OCI-LY7 (cell line): Measurements from ENCODE around the gene NID2.

ENCODE experiments used
- EZH2phosphoT487 ChIP-seq: fragments of 200-600 bp; sonication (generic); IDR thresholded peaks from 2 replicates; pipeline ENCODE4 v1.6.1; 2018; ENCODE audit warnings: low read depth, borderline replicate concordance, mild to moderate bottlenecking, mixed run types, antibody characterized with exemption, low read length, moderate library complexity, mixed read lengths
- TF ChIP-seq, protein P1 (sequence below): fragments of 200-600 bp; sonication (generic); conservative IDR thresholded peaks from 2 replicates; pipeline ENCODE4 v1.5.1; 2014; ENCODE audit warnings: mild to moderate bottlenecking, antibody characterized with exemption, low read length, moderate library complexity, mixed read lengths

GRCh38 chr14:51998348-51998747, 70.5 kb downstream of the NID2 start:
- TF ChIP-seq, protein P1, sequence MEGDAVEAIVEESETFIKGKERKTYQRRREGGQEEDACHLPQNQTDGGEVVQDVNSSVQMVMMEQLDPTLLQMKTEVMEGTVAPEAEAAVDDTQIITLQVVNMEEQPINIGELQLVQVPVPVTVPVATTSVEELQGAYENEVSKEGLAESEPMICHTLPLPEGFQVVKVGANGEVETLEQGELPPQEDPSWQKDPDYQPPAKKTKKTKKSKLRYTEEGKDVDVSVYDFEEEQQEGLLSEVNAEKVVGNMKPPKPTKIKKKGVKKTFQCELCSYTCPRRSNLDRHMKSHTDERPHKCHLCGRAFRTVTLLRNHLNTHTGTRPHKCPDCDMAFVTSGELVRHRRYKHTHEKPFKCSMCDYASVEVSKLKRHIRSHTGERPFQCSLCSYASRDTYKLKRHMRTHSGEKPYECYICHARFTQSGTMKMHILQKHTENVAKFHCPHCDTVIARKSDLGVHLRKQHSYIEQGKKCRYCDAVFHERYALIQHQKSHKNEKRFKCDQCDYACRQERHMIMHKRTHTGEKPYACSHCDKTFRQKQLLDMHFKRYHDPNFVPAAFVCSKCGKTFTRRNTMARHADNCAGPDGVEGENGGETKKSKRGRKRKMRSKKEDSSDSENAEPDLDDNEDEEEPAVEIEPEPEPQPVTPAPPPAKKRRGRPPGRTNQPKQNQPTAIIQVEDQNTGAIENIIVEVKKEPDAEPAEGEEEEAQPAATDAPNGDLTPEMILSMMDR = no peak
- TF ChIP-seq EZH2phosphoT487 = no peak
